HepG2 (cell line): ENCODE results near the gene ATP4B. TPM values are rescaled to one million over a fixed set of nuclear protein-coding genes. Genes with fewer than 3 reads are reported as not detected.
A peak's percentile ranks its signal among the peaks of the same experiment; 100 is the strongest.
"Not testable (repeated sequence)": the region's sequence is repeated elsewhere in the genome, so short reads cannot be mapped to it uniquely, and the experiment has no call there.

ENCODE experiments used
- ATAC-seq: fragments of 200-7000 bp; cut with Tn5 transposase; 3 replicates; pipeline ENCODE4 v1.9.1; 2020; ENCODE audit warnings: mild to moderate bottlenecking, moderate library complexity
- BruUV-seq: library from RNA; stranded (reverse); fragments of 400-500 nt; replicated peaks from 2 replicates; lab custom pipeline; 2021; lab: Mats Ljungman, UMichigan
- CTCF ChIA-PET: fragments of 300-600 bp; formaldehyde crosslinking; extraction: SDS; loops from one replicate; lab custom pipeline; 2021; ENCODE audit warnings: low total read pairs, inconsistent platforms, low intra/inter-chr PET ratio; lab: Yijun Ruan, JAX
- POLR2A ChIA-PET: fragments of 350-600 bp; sonication (Branson Sonifier 250); formaldehyde crosslinking; loops from one replicate; lab custom pipeline; 2020; ENCODE audit warnings: antibody characterized with exemption, inconsistent platforms; lab: Yijun Ruan, JAX
- DNase-seq: peaks from one replicate; pipeline ENCODE4 v3.0.0-alpha.2; 2015; ENCODE audit warnings: low spot score
- FAIRE-seq: peaks from 3 replicates; lab custom pipeline; 2011; peaks lifted over from hg19 to GRCh38; lab: Jason Lieb, UNC
- H2AFZ ChIP-seq: one replicate; pipeline ENCODE4 v1.6.1; 2011; ENCODE audit warnings: low read length, inconsistent platforms
- H3K27ac ChIP-seq: fragments of 300-600 bp; 3 replicates; pipeline ENCODE4 v1.8.0; 2011; ENCODE audit warnings: mixed run types, mild to moderate bottlenecking, mixed read lengths, low read length, inconsistent platforms; ENCODE audit not compliant: insufficient read depth; ENCODE audit errors: extremely low read length
- H3K27me3 ChIP-seq, 2 experiments: fragments of 200-600 bp in 1 of 2; 2 replicates in 1 of 2; 3 replicates in 1 of 2; pipeline versions ENCODE4 v1.6.0 to v1.8.0; 2011; ENCODE audit warnings: low read length in 2 of 2, mild to moderate bottlenecking in 2 of 2, moderate library complexity in 2 of 2, inconsistent platforms in 1 of 2; ENCODE audit not compliant: insufficient read depth in 2 of 2, control insufficient read depth in 1 of 2
- H3K36me3 ChIP-seq, 2 experiments: fragments of 200-600 bp in 1 of 2; replicated peaks in 1 of 2; 2 replicates in 1 of 2; 3 replicates in 1 of 2; pipeline versions ENCODE4 v1.5.1 to v1.8.0; 2011; ENCODE audit warnings: low read length in 2 of 2, inconsistent platforms in 1 of 2; ENCODE audit not compliant: insufficient read depth in 2 of 2, control insufficient read depth in 1 of 2
- H3K4me1 ChIP-seq: 2 replicates; pipeline ENCODE4 v1.5.1; 2012; ENCODE audit warnings: low read length, inconsistent platforms; ENCODE audit not compliant: insufficient read depth
- H3K4me2 ChIP-seq: 2 replicates; pipeline ENCODE4 v1.6.0; 2011; ENCODE audit warnings: low read depth, low read length, inconsistent platforms
- H3K4me3 ChIP-seq, 3 experiments: fragments of 200-600 bp in 1 of 3; sonication (generic), shearing (Covaris generic) in 1 of 3; replicated peaks in 1 of 3; 2 replicates each; pipeline ENCODE4 v1.5.1; 2011 to 2016; ENCODE audit warnings: low read length in 3 of 3, inconsistent platforms in 2 of 3, low read depth in 2 of 3, mild to moderate bottlenecking in 2 of 3, control low read depth in 1 of 3, mixed read lengths in 1 of 3; ENCODE audit not compliant: insufficient read depth in 1 of 3
- H3K79me2 ChIP-seq: one replicate; pipeline ENCODE4 v1.6.1; 2011; ENCODE audit warnings: low read length, inconsistent platforms; ENCODE audit not compliant: insufficient read depth
- H3K9ac ChIP-seq: 2 replicates; pipeline ENCODE4 v1.6.0; 2011; ENCODE audit warnings: mild to moderate bottlenecking, low read depth, low read length, inconsistent platforms; ENCODE audit not compliant: insufficient read depth
- H3K9me3 ChIP-seq: 2 replicates; pipeline ENCODE4 v1.5.1; 2012; ENCODE audit warnings: mild to moderate bottlenecking, low read length
- H4K20me1 ChIP-seq: 2 replicates; pipeline ENCODE4 v1.6.0; 2011; ENCODE audit warnings: inconsistent platforms, mild to moderate bottlenecking, low read length, moderate library complexity; ENCODE audit not compliant: insufficient read depth
- AGO2 ChIP-seq: fragments of 200-400 bp; formaldehyde crosslinking; optimal IDR thresholded peaks from 2 replicates; pipeline ENCODE3; 2017; ENCODE audit warnings: mild to moderate bottlenecking, low read depth, low read length, moderate library complexity
- FOXP1 ChIP-seq, 2 experiments: fragments of 450-650 bp in 1 of 2; IDR thresholded peaks; 2 replicates each; pipeline ENCODE4 v1.6.1; 2017 to 2018; ENCODE audit warnings: antibody characterized with exemption in 1 of 2
- MED1 ChIP-seq: sonication (generic); formaldehyde crosslinking; IDR thresholded peaks from 2 replicates; pipeline ENCODE4 v1.4.0; 2020; ENCODE audit warnings: missing genetic modification reagents
- MXD4 ChIP-seq: IDR thresholded peaks from 2 replicates; pipeline ENCODE4 v1.6.1; 2016; ENCODE audit warnings: mild to moderate bottlenecking, missing biosample characterization, missing genetic modification reagents
- ZKSCAN8 ChIP-seq: IDR thresholded peaks from 2 replicates; pipeline ENCODE4 v1.6.1; 2016; ENCODE audit warnings: borderline replicate concordance, missing genetic modification reagents, missing compliant biosample characterization
- ZNF225 ChIP-seq: sonication (generic); formaldehyde crosslinking; IDR thresholded peaks from 2 replicates; pipeline ENCODE4 v1.4.0; 2020; ENCODE audit warnings: mild to moderate bottlenecking, missing genetic modification reagents
- ZNF234 ChIP-seq: sonication (generic); formaldehyde crosslinking; conservative IDR thresholded peaks from 2 replicates; pipeline ENCODE4 v1.5.1; 2020; ENCODE audit warnings: mild to moderate bottlenecking, missing genetic modification reagents
- ZNF263 ChIP-seq: sonication (generic); formaldehyde crosslinking; IDR thresholded peaks from 2 replicates; pipeline ENCODE4 v1.4.0; 2020; ENCODE audit warnings: missing genetic modification reagents
- ZNF567 ChIP-seq: sonication (generic); formaldehyde crosslinking; IDR thresholded peaks from 2 replicates; pipeline ENCODE4 v1.8.1; 2023; ENCODE audit warnings: mild to moderate bottlenecking, missing genetic modification reagents, borderline replicate concordance
- ZNF652 ChIP-seq: IDR thresholded peaks from 2 replicates; pipeline ENCODE4 v1.6.1; 2016; ENCODE audit warnings: low read depth, borderline replicate concordance
- WGBS: methylation state at CpG from one replicate; pipeline ENCODE4 v1.1.6; 2017; ENCODE audit warnings: low lambda C conversion rate; 5-methylcytosine and 5-hydroxymethylcytosine counted together
- in situ Hi-C: cut with HindIII; loops from 2 replicates; pipeline ENCODE4 v1.10.0; 2017; ENCODE audit warnings: low pct_unique_long_range_greater_than_20kb; ENCODE audit not compliant: extremely low pct_ligation_motif_present
- intact Hi-C: fragments of 100-400 bp; cut with micrococcal nuclease; formaldehyde crosslinking; loops from one replicate; pipeline ENCODE4 v1.10.0; 2022; ENCODE audit not compliant: unreplicated experiment
- polyA plus RNA-seq, 8 experiments: library from polyadenylated mRNA; depleted of rRNA in 3 of 8; stranded (reverse) in 7 of 8; unstranded in 1 of 8; fragments of >200 nt; fragmentation: Illumina TruSeq in 4 of 8; extraction: Trizol in 4 of 8; gene quantifications; 2 replicates each; pipeline versions ENCODE4 v1.2.1 to v1.2.3, GENCODE V29; 2011 to 2016; ENCODE audit warnings: low read depth in 4 of 8, missing spikeins in 1 of 8, mixed read lengths in 1 of 8; ENCODE audit not compliant: insufficient read depth in 1 of 8
- total RNA-seq, 5 experiments: library from RNA; depleted of rRNA; stranded (reverse); fragments of >200 nt; fragmentation: Illumina TruSeq; extraction: Trizol; gene quantifications; 2 replicates each; pipeline ENCODE4 v1.2.3, GENCODE V29; 2016; ENCODE audit warnings: low read depth in 1 of 5

Gene ATP4B
- total and polyA plus RNA-seq, 2 of the 13 experiments (the other 11 are each of a cell fraction or from before 2014, with no cell fraction given), result not detected

DNA sequence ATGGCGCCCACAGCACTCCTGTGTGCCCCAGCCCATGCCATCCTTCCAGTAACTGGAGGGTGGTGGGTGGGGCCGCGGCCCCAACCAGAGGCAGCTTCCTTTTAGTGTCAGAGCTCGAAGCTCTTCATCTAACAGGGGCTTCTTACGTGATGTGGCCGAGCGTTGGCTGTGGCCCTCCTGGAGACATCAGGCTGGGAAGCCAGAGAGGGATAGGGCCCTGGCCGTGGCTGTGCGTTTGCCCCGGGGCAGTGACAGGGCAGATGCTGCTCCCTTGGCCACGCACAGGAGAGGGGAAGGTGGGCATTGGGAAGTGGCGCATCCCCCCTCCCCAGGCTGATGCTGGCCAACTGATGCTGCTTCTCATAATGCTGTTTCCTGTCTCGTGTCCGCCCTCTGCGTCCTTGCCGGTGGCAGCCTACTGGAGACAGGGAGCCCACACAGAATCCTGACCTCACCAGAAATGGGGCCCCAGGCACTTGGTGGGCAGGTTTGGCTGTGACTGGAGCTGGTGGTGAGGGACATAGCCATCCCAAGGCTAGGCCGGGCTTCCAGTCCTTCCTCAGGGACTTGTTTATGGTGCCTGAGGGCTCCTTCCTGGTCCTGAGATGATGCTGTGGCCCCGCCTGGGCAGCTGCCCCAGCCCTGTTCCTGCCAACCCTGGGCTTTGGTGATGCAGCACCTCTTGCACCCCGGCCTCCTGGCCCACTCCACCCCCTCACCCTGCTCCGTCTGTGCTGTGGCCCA lies 34.3 kb downstream of the ATP4B start:
- H4K20me1 ChIP-seq, result no peaks in the 10 kb centered on the region
- no peak overlapping the region for H3K9ac ChIP-seq
- peaks cover under 1% of the 10 kb centered on the region for H3K79me2 ChIP-seq
- no peak overlapping the region for H3K4me3 ChIP-seq
- no peak overlapping the region for H3K27ac ChIP-seq
- in situ Hi-C loops, result no loop called here
- no peak for DNase-seq
- H3K4me2 ChIP-seq, result no peak overlapping the region
- POLR2A ChIA-PET, result no interaction called here
- intact Hi-C loops, result no loop called here
- no TSS peak for BruUV-seq
- CTCF ChIA-PET, result no interaction called here
- H3K4me1 ChIP-seq, result no peaks in the 10 kb centered on the region
- peaks cover 15 to 44% of the 10 kb centered on the region in 2 experiments for H3K36me3 ChIP-seq
- TF ChIP-seq AGO2 (peak; percentile 36), ZKSCAN8 (CRISPR knock-in tag) (no peak), ZNF567 (CRISPR knock-in tag) (no peak), MXD4 (CRISPR knock-in tag) (no peak)
- TF ChIP-seq, all 625 proteins: peak for 1
- Histone ChIP-seq H3K9me3 (no peaks in the 10 kb centered on the region), H3K27me3 (no peaks in the 10 kb centered on the region), H2AFZ (no peak overlapping the region)
- WGBS, result 100% methylated on average over 3 of the region's 20 CpGs
- FAIRE-seq, result no peak
- ATAC-seq, result no peak; the same call in 1 of the 3 replicates

DNA sequence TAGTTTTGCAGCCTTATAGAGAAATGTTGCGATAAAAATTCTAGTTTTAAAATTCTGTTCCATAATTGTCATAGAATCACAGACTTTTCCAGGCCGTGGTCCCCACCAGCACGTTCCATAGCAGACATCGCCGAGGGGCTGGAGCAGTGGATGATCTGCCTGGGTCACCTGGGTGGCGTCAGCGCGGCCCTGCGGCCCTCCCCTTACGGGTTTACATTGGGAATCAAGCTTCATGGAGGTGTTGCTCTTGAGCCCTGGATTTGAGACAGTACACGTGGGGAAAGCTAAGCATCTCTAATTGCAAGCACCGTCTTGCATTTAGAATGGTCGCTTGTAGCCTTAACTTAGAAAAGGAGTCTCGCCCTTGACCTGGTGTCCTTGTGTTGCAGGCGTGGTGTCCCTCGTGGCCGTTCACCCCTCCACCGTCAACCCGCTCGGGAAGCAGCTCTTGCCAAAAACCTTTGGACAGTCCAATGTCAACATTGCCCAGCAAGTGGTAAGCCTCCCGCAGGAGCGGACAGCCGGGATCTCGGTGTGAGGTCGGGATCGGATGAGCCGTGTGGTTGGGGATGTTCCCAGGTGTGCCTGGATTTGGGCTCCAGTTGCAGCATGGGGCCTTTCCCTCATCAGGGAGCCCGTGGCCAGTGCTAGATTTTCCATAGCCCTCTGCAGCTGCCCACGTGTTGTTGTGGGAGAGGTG lies 35.1 kb downstream of the ATP4B start:
- intact Hi-C loops (no loop called here), in situ Hi-C loops (no loop called here)
- H3K9me3 ChIP-seq, result no peaks in the 10 kb centered on the region
- no peaks in the 10 kb centered on the region for H4K20me1 ChIP-seq
- no TSS peak for BruUV-seq
- no peak for FAIRE-seq
- no peak for ATAC-seq
- no peak for TF ChIP-seq ZNF652 (CRISPR knock-in tag)
- TF ChIP-seq ZNF234, result no peak
- TF ChIP-seq MED1 (CRISPR knock-in tag), result no peak
- TF ChIP-seq ZNF225 (CRISPR knock-in tag), result no peak
- TF ChIP-seq ZNF263, result no peak
- TF ChIP-seq FOXP1 (IDR thresholded peaks at IDR 0.05), result no peak
- no peak for TF ChIP-seq FOXP1 (CRISPR knock-in tag; IDR thresholded peaks at IDR 0.05)
- H3K79me2 ChIP-seq, result peaks cover 6% of the 10 kb centered on the region
- H3K4me1 ChIP-seq, result no peaks in the 10 kb centered on the region
- no peaks in the 10 kb centered on the region for H3K27me3 ChIP-seq
- CTCF ChIA-PET, result no interaction called here
- no peak overlapping the region for H3K9ac ChIP-seq
- WGBS, result 94% methylated on average over 22 of the region's 29 CpGs
- no peak overlapping the region for H3K4me3 ChIP-seq
- H2AFZ ChIP-seq, result no peak overlapping the region
- POLR2A ChIA-PET, result no interaction called here
- H3K36me3 ChIP-seq, result peaks cover 16 to 40% of the 10 kb centered on the region in 2 experiments
- no peak for DNase-seq
- no peak overlapping the region for H3K27ac ChIP-seq
- H3K4me2 ChIP-seq, result no peak overlapping the region

DNA sequence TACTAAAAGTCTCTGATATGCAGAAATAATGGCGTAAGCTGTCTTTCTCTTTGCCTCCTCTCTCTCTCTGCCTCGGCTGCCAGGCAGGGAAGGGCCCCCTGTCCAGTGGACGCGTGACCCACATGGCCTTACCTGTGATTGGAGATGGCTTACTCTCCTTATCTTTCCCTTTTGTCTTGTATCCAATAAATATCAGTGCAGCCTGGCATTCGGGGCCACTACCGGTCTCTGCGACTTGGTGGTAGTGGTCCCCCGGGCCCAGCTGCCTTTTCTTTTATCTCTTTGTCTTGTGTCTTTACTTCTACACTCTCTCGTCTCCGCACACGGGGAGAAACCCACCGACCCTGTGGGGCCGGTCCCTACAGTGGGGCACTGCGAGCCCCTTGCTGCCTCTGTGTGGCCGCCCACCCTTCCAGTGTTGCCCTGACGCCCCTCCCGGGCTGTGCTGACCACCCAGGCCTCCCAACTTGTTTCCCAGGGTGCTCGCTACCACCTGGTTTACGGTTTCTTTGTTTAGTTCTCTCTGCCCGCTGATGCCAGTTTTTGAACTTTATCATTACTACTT lies 35.9 kb downstream of the ATP4B start:
- WGBS, result 97% methylated on average over 20 of the region's 20 CpGs
- DNase-seq, H3K27ac ChIP-seq, CTCF ChIA-PET, POLR2A ChIA-PET, H3K4me2 ChIP-seq, H3K27me3 ChIP-seq, H3K4me1 ChIP-seq, in situ Hi-C loops, intact Hi-C loops, H4K20me1 ChIP-seq, H3K4me3 ChIP-seq, H3K9me3 ChIP-seq, BruUV-seq, FAIRE-seq, ATAC-seq, H3K9ac ChIP-seq, H2AFZ ChIP-seq: not testable (repeated sequence)
- H3K79me2 ChIP-seq, result peaks cover 11% of the 10 kb centered on the region
- H3K36me3 ChIP-seq, result peaks cover 13 to 37% of the 10 kb centered on the region in 2 experiments
